Measurements from ENCODE around the gene GH1. TPM values are rescaled to one million over a fixed set of nuclear protein-coding genes. Genes with fewer than 3 reads are reported as not detected.
"Not testable (repeated sequence)": the region's sequence is repeated elsewhere in the genome, so short reads cannot be mapped to it uniquely, and the experiment has no call there.

Gene GH1
- not detected for total RNA-seq
- long read RNA-seq = 0 reads

- peak; percentile 26 for DNase-seq
- ATAC-seq; H3K27me3 ChIP-seq (ENCODE audit: low read depth); intact Hi-C loops (cut with DNase I); H3K36me3 ChIP-seq; H3K4me1 ChIP-seq; H3K9me3 ChIP-seq; H3K27ac ChIP-seq; H3K4me3 ChIP-seq: not testable (repeated sequence)
These were observed at the start of gene GH1 for GRCh38 chr17:63918789-63919305. TSS of gene GH1 (minus strand) at chr17:63918839. CDS start at chr17:63918776, 63 bp downstream.

DNA sequence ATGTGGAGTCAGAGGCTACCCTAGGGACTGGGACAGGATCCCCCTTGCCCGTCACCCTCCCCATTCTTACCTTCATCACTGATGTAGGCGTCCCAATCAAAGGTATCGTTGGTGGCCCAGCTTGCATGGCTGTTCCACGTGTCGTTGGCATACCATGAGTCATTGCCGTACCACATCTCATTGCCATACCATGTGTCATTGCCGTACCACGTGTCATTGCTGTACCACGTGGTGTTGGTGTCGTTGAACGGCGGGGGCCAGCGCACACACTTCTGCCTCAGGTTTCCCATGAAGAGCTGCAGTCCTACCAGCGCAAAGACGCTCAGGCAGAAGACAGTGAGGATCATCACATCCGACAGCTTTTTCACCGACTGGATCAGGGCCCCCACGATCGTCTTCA, 49.3 kb upstream of the GH1 start:
- H3K27ac ChIP-seq = no peak overlapping the region
- no peaks in the 10 kb centered on the region for H3K27me3 ChIP-seq (ENCODE audit: low read depth)
- ATAC-seq = no peak
- no peak overlapping the region for H3K4me3 ChIP-seq
- intact Hi-C loops (cut with DNase I) = no loop called here
- TF ChIP-seq, protein P1, sequence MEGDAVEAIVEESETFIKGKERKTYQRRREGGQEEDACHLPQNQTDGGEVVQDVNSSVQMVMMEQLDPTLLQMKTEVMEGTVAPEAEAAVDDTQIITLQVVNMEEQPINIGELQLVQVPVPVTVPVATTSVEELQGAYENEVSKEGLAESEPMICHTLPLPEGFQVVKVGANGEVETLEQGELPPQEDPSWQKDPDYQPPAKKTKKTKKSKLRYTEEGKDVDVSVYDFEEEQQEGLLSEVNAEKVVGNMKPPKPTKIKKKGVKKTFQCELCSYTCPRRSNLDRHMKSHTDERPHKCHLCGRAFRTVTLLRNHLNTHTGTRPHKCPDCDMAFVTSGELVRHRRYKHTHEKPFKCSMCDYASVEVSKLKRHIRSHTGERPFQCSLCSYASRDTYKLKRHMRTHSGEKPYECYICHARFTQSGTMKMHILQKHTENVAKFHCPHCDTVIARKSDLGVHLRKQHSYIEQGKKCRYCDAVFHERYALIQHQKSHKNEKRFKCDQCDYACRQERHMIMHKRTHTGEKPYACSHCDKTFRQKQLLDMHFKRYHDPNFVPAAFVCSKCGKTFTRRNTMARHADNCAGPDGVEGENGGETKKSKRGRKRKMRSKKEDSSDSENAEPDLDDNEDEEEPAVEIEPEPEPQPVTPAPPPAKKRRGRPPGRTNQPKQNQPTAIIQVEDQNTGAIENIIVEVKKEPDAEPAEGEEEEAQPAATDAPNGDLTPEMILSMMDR (IDR thresholded peaks at IDR 0.05) = no peak
- peaks cover 5% of the 10 kb centered on the region for H3K4me1 ChIP-seq
- H3K36me3 ChIP-seq = no peaks in the 10 kb centered on the region
- no peaks in the 10 kb centered on the region for H3K9me3 ChIP-seq
- DNase-seq = no peak

DNA sequence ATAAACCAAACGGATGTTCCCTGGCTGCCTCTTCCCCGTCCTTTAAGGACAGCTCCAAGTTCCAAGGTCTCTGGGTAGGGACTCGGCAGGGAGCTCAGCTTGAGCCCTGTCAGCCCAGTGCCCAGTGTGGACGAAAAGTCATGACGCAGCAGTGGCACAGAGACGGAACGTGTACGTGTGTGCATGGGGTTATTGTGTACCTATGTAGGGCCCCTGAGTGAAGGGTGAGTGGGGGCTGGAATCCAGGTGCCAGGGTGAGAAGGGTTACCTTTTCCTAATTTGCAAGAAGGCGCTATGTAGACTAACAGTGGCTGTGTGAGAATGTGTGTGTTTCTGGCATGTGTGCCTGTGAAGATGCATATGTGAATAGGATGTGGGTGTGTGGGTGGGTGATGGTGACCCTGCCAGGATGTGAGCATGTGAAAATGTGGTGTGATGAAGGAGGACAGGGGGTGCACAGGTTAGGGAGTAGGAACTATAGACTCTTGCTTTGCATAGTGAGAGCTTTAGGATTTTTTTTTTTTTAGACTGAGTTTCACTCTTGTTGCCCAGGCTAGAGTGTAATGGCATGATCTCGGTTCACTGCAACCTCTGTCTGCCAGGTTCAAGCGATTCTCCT, 48.1 kb upstream of the GH1 start:
- ATAC-seq = no peak
- Histone ChIP-seq H3K27me3 (ENCODE audit: low read depth) (no peaks in the 10 kb centered on the region), H3K36me3 (no peaks in the 10 kb centered on the region), H3K4me1 (peaks cover 5% of the 10 kb centered on the region), H3K4me3 (no peak overlapping the region), H3K27ac (no peak overlapping the region), H3K9me3 (no peaks in the 10 kb centered on the region)
- DNase-seq = no peak
- intact Hi-C loops (cut with DNase I) = no loop called here
- TF ChIP-seq, protein P1 (IDR thresholded peaks at IDR 0.05) = no peak

- Histone ChIP-seq H3K36me3 (no peaks in the 10 kb centered on the region), H3K4me1 (peaks cover 5% of the 10 kb centered on the region), H3K27ac (peak overlapping the region; percentile 41), H3K9me3 (no peaks in the 10 kb centered on the region), H3K27me3 (ENCODE audit: low read depth) (no peaks in the 10 kb centered on the region), H3K4me3 (no peak overlapping the region)
- ATAC-seq (no peak), DNase-seq (no peak)
- intact Hi-C loops (cut with DNase I) = no loop called here
- TF ChIP-seq, protein P1 (IDR thresholded peaks at IDR 0.05) = no peak
These were observed 44.5 kb upstream of the GH1 start for GRCh38 chr17:63963123-63963522.

- no peak for ATAC-seq
- intact Hi-C loops (cut with DNase I) = no loop called here
- DNase-seq = no peak
- peaks cover 5% of the 10 kb centered on the region for H3K4me1 ChIP-seq
- H3K27ac ChIP-seq = peak overlapping the region; percentile 62
- no peaks in the 10 kb centered on the region for H3K36me3 ChIP-seq
- H3K4me3 ChIP-seq = no peak overlapping the region
- H3K27me3 ChIP-seq (ENCODE audit: low read depth) = no peaks in the 10 kb centered on the region
- TF ChIP-seq, protein P1 (IDR thresholded peaks at IDR 0.05) = no peak
- H3K9me3 ChIP-seq = no peaks in the 10 kb centered on the region
These were observed 43.7 kb upstream of the GH1 start for GRCh38 chr17:63962298-63962744.

Data from lower lobe of right lung (tissue), 2 donors.